NCI-H446 treated with DMSO at 0.1 percent for 48 hours (cell line): Measurements from ENCODE around the gene SLC12A8.
A peak's percentile ranks its signal among the peaks of the same experiment; 100 is the strongest.

Experiments used
- DNase-seq: peaks from one replicate; lab custom pipeline; 2025; lab: John Stamatoyannopoulos, UW

Gene SLC12A8

DNA sequence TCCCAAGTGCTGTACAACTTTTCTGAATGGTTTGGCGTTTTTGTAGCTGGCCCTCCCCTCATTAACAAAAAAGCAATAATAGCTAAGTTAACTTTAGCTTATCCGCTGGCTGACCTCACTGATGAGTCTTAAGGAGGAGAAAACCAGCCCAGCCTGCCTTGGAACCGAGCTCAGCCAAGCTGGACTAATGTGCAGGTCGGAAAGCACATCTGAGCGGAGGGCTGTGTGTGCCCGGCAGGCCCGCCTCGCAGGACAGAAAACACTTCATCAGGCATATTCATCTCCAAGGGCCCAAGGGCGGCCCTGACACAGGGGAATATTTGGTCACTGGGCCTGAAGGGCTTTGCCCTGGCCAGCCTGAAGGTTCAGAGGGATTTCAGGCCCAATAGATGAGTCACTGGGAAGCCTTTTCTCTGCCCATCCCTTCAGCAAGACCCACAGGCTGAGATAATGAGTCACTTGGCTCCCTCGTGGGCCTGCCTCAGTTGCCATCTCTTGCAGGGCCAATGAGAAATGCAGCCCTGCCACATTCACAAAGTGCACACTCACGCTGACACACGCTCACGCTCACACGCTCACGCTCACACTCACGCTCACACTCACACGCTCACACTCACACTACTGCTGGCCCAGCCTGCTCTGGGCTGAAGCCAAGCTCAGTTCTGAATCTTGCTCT lies 75.1 kb downstream of the SLC12A8 start:
- DNase-seq: no peak

- no peak for DNase-seq
Observed at GRCh38 chr3:125136966-125137357, 75.6 kb downstream of the SLC12A8 start.

GRCh38 chr3:125136515-125136914 lies 76.0 kb downstream of the SLC12A8 start:
- DNase-seq: no peak

DNA sequence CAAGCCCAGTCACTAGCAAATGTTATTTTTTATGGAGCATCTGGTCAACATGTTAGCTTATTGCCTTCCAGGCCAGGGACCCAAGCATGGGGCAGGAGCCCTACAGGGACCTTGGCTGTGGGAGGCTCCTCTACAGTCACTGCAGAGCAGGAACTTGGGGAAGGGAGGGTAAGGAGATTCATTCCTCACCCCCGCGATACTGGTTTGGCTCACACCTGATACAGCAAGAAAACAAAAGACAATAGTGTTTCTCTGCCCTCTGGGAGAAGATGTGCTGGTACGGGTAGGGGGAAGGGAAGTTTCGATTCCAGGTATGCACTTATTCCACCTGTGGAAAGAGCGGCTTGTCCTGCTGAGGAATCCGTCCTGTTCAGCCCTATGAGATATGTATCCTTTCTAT lies 77.6 kb downstream of the SLC12A8 start:
- DNase-seq: no peak

DNA sequence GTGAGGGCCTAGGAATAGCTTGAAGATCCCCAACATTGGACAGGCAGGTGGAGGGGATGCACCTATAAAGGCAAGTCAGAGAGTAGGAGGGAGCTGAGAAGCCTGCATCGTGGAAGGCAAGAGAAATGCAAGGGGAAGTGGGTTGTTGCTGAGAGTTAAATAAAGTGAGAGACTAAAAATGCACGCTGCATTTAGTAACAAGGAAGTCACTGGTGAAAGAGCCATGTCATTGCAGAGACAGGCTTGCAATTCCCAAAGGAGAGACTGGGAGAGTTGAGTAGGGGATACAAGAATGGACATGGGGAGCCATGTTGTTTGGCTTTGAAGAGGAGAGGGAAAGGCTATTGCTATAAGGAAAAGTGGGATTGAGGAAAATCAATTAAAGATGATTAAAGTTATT lies 79.7 kb downstream of the SLC12A8 start:
- no peak for DNase-seq

DNA sequence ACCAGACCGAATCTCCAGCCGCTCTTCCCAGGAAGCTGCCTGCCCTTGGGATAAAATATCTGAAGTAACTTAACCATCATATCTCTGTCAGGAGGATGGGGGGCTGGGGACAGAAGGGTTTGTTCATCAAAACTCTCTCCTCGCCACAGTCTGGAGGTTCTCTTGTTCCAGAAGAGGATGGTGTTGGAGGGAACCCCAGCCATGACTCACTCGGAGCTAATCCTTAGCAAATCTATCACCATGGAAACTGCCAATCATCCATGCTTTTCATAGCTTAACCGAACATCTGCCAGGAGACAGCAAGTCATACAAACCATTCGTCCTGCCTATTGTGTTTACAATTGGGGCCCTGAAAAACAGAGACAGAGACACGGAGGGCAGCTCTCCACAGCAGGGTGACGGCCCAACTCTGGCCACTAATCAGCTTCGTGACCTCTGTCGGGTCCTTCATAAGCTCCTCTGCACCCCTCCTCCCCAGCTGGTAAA lies 83.0 kb downstream of the SLC12A8 start:
- peak; percentile 97 for DNase-seq

DNA sequence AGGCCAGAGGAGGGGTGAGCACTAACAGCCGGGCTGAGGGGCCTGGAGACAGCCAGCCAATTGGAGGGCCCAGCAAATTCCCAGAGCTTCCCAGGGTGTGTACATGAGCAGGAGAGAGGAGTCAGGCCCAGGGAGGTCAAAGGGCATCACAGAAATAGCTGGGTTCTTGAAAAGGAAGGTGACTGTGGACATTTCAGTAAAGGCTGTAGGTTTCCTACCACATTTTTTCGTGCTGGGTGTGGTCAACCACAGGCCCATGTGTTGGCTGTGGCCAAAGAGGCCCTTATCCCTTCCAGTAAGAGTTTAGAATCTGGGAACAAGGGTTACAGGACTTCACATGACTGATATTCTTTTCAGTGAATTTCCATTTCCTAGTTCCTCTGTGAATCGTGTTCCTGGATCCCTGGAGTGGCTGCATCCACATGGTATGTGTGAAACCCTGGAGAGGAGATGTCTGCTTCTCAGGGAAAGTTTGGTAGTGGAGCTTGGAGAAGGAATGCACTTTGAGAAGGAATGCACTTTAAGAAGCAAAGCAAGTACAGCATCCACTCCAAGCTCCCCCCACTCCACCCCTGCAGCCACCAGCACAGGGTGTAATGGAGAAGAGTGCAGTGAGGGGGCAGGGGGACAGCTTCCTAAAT lies 83.6 kb downstream of the SLC12A8 start:
- DNase-seq: peak; percentile 51

DNA sequence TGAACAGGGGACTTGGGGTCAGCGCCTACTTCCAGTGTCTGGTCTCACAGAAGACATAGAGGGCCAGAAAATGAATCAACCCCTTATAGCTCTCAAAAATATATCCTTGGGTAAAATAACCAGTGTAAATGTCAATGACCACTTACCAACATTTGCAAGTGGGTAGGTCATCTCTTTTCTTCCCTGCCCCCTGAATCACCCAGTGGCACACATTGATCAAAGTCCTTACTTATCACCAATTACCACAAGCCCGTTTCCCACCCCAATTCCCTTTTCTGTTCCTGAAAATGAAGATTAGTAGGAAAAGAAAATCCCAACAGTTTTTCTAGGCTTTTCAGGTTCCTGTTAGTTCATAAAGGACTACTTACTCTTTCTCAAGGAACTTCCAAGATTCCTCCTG lies 86.2 kb downstream of the SLC12A8 start:
- DNase-seq: no peak

DNA sequence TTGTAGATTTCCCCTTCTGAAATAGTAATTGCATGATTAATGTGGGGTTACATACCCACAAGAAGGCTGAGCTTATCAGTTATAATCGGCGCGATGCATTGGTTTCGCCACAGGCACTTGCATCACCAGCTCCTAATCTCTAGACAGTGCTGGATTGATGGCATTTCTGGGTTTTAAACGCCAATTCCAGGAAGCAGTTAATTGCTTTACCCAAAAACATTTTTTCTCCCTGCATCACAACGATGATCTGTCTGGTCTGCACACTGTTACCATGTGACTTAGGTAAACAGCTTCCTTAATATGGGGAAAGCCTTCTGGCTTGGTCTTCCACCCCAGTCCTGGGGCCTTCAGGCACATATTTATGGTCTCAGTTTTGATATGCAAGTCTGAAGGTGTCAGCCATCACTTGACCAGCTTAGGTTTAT lies 86.7 kb downstream of the SLC12A8 start:
- no peak for DNase-seq

DNA sequence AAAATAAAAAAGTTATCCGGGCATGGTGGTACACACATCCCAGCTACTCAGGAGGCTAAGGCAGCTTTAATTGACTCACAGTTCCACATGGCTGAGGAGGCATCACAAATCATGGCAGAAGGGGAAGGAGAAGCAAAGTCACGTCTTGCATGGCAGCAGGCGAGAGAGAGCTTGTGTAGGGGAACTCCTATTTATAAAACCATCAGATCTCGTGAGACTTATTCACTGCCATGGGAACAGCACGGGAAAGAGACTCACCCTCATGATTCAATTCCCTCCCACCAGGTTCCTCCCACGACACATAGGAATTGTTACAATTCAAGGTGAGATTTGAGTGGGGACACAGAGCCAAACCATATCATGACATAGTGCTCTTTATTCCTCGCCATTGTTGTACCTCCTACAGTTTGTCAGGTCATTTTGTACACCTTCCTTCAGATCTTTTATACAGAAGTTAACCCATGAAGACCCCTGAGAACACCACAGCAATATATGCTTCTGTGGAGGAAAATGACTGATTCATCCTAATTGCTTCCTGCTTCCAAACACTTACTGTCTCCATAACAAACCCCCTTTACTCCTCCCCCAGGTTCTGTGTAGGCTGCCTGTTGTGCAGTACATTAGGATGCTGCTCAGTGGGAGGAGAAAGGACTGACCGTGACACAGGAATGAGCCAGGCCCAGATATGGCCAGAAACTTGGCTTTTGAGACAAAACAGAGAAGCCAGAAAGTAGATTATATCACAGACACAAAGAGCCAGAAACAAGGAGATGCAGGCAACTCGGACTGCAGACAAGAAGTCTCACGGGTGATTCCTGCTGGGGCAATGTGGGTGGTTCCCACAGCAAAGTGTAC lies 88.9 kb downstream of the SLC12A8 start:
- no peak for DNase-seq

DNA sequence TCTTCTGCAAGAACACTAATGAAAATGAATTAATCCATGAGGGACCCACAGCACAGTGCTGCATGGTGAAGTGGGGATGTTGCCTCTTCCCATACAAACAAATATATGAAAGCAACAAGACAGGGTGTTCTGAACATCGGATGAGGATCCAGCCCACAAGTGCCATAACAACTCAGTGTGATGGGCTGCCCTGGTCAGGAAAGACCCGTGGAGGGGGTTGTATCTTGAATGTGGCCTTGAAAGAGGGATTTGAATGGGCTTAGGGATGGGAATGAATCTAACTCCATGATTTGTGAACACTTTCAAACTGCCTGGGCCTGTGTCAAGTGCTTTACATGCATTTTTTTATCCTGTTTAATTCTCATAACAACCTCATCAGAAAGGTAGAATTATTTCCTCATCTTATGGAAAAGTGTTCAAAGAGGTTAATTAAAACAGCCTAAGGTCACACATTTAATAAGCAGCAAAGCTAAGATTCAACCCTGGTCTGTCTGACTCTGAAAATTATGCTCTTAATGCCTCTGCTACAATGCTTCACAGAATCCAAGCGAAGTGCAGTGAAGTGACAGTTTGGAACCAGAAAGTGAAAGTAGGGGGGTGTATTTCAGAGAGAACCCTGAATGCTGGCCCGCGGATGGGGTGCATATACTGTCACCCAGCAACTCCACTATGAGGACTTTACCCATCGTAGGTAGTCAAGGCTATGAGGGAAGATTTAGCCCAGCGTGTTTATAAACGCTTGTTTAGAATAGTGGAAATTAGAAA lies 91.1 kb downstream of the SLC12A8 start:
- DNase-seq: no peak

DNA sequence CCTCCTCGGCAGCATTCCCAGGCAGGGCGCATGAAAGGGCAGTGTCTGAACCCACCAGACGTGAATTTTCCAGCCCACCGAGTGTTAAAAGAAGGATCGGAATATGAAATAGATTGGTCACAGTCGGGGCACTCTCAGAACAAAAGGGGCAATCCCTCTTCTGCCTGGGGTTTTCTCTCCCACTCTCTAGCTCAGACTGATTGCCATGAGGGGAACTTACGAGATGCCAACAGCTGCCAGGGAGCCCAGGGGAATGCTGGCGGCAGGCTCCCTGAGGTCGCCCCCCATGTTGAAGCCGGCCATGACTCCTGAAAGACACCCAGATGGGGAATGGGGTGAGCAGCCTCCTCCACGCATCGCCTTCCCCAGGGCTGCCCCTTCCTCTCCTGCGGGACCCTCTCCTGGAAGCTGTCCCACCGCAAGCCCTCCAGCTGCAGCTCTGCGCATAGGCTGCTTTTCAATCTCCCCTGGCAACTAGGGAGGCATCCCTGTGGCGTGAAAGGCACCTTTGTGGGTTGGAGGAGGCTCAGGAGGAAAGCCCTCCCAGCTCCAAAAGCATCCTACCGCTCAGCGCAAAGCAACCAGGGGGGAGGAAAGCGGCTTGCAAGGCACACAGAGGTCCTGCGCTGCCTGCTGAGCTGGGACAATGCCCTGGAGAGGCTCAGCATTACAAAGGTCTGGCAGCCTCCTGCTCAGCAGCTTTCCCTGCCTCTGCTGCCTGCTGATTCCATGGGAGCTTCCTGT lies 92.0 kb downstream of the SLC12A8 start:
- DNase-seq: no peak

DNA sequence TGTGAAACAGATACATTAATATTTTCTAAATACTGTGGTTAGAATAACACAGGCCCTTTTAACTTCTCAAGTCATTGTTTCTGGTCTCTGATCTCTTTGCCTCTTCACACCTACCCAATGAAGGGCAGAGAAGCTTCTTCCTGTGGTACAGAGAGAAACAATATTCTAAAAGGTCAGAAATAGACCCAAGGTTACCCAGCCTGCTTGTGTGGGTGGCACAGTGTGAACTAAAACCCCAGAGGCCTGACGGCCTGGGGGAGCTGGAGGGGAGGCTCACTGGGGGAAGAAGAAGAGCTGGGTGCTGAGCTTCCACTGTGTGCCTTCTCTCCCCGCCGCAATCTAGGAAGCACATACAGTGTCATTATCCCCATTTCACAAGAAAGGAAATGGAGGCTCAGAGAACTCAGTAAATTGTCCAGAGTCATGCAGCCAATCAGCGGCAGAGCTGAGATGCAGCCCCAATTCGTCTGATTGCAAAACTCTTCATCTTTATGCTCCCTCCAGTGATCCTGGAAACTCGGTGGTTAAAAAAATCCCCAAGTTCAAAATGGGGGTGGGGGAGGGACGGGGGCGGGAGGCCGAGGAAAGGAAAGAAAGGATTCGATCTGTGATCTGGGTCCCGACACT lies 92.7 kb downstream of the SLC12A8 start:
- no peak for DNase-seq

- DNase-seq: no peak
Observed at GRCh38 chr3:125118600-125118999, 93.9 kb downstream of the SLC12A8 start.

GRCh38 chr3:125117631-125118191 lies 94.8 kb downstream of the SLC12A8 start:
- no peak for DNase-seq

GRCh38 chr3:125116311-125117080 lies 96.1 kb downstream of the SLC12A8 start:
- no peak for DNase-seq

- peak; percentile 14 for DNase-seq
Observed at GRCh38 chr3:125115640-125116039, 96.9 kb downstream of the SLC12A8 start.

DNA sequence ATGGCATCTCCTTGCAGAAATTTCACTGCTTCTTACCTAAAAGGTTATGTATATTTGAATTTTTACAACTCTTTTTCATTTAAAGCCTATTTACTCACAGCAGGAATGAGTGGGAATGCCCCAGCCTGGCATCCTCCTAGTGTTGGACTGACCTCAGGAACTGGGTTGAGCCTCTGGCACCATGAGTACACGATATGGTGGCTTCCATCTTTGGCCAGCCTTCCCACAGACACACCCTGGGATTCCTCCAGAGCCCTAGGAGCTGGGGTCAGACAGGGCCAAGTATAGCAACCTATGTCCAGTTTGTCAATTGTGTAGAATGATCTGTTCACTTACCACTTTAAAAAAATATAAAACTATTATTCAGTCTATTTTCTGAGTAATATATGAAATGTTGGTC lies 99.6 kb downstream of the SLC12A8 start:
- no peak for DNase-seq

GRCh38 chr3:125110876-125111480 lies 101.6 kb downstream of the SLC12A8 start:
- no peak for DNase-seq
